Measurements from ENCODE around the gene LRMDA. TPM values are rescaled to one million over a fixed set of nuclear protein-coding genes. Genes with fewer than 3 reads are reported as not detected.

Gene LRMDA
- total RNA-seq, 1 experiment from 2014 or later = 1.2 TPM

DNA sequence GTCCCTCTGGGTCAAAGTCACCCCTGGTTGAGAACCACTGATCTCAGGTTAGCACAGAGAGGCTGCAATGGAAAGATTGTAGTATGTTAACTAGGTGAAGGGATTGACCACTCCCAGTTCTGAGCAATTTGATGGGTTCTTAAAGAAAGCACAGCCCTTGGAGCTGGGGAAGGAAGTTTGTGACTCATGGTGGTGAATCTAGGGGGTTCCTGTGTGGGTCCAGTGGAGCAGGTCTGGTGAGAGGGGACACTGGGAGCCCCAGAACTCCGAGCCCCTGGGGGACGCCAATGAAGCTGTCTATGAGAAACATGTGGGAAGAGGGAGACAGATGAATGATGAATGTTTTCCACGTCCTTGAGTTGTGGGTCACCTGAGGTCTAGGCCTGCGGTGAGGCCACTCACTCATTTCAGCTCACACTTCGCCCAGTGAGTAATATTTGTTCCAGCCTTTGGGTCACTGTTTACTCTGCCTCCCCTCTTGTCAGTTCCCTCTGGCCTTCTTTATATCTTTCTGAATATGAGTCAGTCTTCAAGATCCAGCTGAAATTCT lies 341.9 kb downstream of the LRMDA start:
- DNase-seq (peak; percentile 100), ATAC-seq (peak; percentile 93)
- POLR2A ChIA-PET (ENCODE audit: unreplicated experiment) = interaction anchor here (0.6 to 1.3 kb wide), 4 partner anchors 90 to 554 kb away, joined by 3 to 9 read pairs (median 4); partner anchors contain the start of gene ZNF503

DNA sequence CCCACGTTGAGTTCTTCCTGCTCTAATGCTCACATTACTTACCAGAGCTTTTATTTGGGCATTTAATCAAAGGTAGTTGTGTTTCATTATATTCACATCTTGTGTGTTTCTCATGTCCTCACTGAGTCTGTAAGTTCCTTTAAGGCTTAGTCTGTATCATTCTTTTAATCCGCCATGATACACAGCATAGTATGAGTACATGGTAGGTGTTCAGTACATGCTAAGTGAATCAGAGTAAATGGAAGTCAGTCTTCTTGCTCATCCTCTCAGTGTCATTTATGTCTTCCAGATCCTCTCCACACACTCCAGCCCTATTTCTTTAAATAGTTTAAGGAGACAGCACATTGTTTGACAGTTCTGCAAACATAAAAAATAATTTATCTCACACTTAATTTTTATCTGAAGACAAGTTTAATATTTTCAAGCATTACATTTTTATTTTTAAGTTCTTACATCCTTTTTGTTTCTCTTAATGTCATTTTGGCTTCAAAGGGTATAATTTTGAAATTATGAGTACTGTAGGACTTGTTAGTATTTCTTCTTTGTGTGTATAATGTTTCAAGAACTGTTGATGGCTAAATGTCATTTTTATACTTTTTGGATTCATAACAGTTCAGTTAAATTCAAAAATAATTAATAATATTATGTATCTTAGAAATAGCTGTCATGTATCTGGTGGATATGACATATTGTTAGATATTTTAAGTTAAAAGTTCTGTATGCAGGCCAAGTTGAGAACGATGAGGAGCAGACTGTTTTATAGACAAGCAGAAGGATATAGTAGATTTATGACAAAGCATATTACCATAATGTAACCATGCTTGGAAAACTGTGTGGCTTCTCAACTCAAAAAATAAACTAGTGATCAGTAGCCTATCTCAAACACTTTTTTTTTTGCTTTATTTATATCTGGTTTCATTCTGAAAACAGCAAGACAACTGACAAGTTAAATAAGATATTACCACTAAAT lies 342.7 kb downstream of the LRMDA start:
- H3K9ac ChIP-seq (ENCODE audit: low read length) = peak overlapping the region; percentile 5; the same call in 1 of the 2 replicates
- peaks cover 7% of the 10 kb centered on the region for H3F3A ChIP-seq (ENCODE audit: low read length, unreplicated experiment)
- ChIA-PET CTCF (interaction anchor here (1.4 kb wide), 1 partner anchor 262 kb away, joined by 8 read pairs; no protein-coding TSS in a partner anchor), POLR2A (ENCODE audit: unreplicated experiment) (interaction anchor here (0.7 to 1.3 kb wide), 2 partner anchors 372 to 553 kb away, joined by 3 to 9 read pairs; partner anchors contain the start of gene ZNF503)
- peaks cover 48% of the 10 kb centered on the region for H3K4me1 ChIP-seq (ENCODE audit: insufficient read depth, low read length)
- peak overlapping the region; percentile 76 for H3K27ac ChIP-seq (ENCODE audit: low read length)
- H3K4me2 ChIP-seq (ENCODE audit: low read length) = peak overlapping the region; percentile 69
- H3K4me3 ChIP-seq (ENCODE audit: low read length) = peak overlapping the region; percentile 8; the same call in 1 of the 2 replicates
- H2AFZ ChIP-seq (ENCODE audit: low read length) = peak overlapping the region; percentile 28
- no peaks in the 10 kb centered on the region for H3K9me3 ChIP-seq (ENCODE audit: low read length)
- H3K27me3 ChIP-seq (ENCODE audit: low read length) = no peaks in the 10 kb centered on the region
- TF ChIP-seq EZH2 (IDR thresholded peaks at IDR 0.05; ENCODE audit: low read length, unreplicated experiment) (no peak), EZH2phosphoT487 (IDR thresholded peaks at IDR 0.05; ENCODE audit: borderline replicate concordance, low read length) (no peak)
- TF ChIP-seq, protein P1, sequence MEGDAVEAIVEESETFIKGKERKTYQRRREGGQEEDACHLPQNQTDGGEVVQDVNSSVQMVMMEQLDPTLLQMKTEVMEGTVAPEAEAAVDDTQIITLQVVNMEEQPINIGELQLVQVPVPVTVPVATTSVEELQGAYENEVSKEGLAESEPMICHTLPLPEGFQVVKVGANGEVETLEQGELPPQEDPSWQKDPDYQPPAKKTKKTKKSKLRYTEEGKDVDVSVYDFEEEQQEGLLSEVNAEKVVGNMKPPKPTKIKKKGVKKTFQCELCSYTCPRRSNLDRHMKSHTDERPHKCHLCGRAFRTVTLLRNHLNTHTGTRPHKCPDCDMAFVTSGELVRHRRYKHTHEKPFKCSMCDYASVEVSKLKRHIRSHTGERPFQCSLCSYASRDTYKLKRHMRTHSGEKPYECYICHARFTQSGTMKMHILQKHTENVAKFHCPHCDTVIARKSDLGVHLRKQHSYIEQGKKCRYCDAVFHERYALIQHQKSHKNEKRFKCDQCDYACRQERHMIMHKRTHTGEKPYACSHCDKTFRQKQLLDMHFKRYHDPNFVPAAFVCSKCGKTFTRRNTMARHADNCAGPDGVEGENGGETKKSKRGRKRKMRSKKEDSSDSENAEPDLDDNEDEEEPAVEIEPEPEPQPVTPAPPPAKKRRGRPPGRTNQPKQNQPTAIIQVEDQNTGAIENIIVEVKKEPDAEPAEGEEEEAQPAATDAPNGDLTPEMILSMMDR (conservative IDR thresholded peaks at IDR 0.05; ENCODE audit: low read depth, low read length) = no peak
- TSS peak; percentile 36 for BruUV-seq (replicated peaks)
- no peaks in the 10 kb centered on the region for H3K79me2 ChIP-seq (ENCODE audit: low read length)
- DNase-seq (no peak), ATAC-seq (peak; percentile 24)
- no peaks in the 10 kb centered on the region for H3K9me2 ChIP-seq (replicated peaks; ENCODE audit: low read length)
- H3K36me3 ChIP-seq (ENCODE audit: low read depth, low read length) = no peaks in the 10 kb centered on the region
- intact Hi-C loops (cut with micrococcal nuclease) = loop anchor here (1.0 to 2.0 kb wide), 9 partner anchors 14 to 529 kb away; partner anchors contain the start of gene ZNF503
- H4K20me1 ChIP-seq (ENCODE audit: low read length) = no peaks in the 10 kb centered on the region

More for the DNA sequence above, 341.9 kb downstream of the LRMDA start:
- CTCF ChIA-PET = interaction anchor here (1.4 kb wide), 1 partner anchor 263 kb away, joined by 8 read pairs; no protein-coding TSS in a partner anchor
- H3K4me1 ChIP-seq (ENCODE audit: insufficient read depth, low read length) = peaks cover 48% of the 10 kb centered on the region
- peak overlapping the region; percentile 76 for H3K27ac ChIP-seq (ENCODE audit: low read length)
- no peak for TF ChIP-seq EZH2phosphoT487 (IDR thresholded peaks at IDR 0.05; ENCODE audit: borderline replicate concordance, low read length)
- TF ChIP-seq, protein P1 (conservative IDR thresholded peaks at IDR 0.05; ENCODE audit: low read depth, low read length) = 0 out of 2 replicates have a peak, but pooled peaks have one; percentile 19
- no peak for TF ChIP-seq EZH2 (IDR thresholded peaks at IDR 0.05; ENCODE audit: low read length, unreplicated experiment)
- H3K9ac ChIP-seq (ENCODE audit: low read length) = peak overlapping the region; percentile 30
- no peaks in the 10 kb centered on the region for H3K36me3 ChIP-seq (ENCODE audit: low read depth, low read length)
- H3K4me3 ChIP-seq (ENCODE audit: low read length) = peak overlapping the region; percentile 7
- H4K20me1 ChIP-seq (ENCODE audit: low read length) = no peaks in the 10 kb centered on the region
- H3K79me2 ChIP-seq (ENCODE audit: low read length) = no peaks in the 10 kb centered on the region
- peak overlapping the region; percentile 69 for H3K4me2 ChIP-seq (ENCODE audit: low read length)
- no TSS peak for BruUV-seq (replicated peaks)
- no peaks in the 10 kb centered on the region for H3K9me2 ChIP-seq (replicated peaks; ENCODE audit: low read length)
- H3K9me3 ChIP-seq (ENCODE audit: low read length) = no peaks in the 10 kb centered on the region
- peaks cover 7% of the 10 kb centered on the region for H3F3A ChIP-seq (ENCODE audit: low read length, unreplicated experiment)
- intact Hi-C loops (cut with micrococcal nuclease) = loop anchor here (1.0 to 2.0 kb wide), 9 partner anchors 15 to 529 kb away; partner anchors contain the start of gene ZNF503
- 0 out of 2 replicates have a peak, but pooled peaks cover 8% of the 10 kb centered on the region for H3K27me3 ChIP-seq (ENCODE audit: low read length)
- peak overlapping the region; percentile 44 for H2AFZ ChIP-seq (ENCODE audit: low read length)
